ENCODE measurements around the gene ANGPTL2. TPM values are rescaled to one million over a fixed set of nuclear protein-coding genes. Genes with fewer than 3 reads are reported as not detected.

ANGPTL2 gene
- total RNA-seq, 1 donor from 2014 or later = 20.6 TPM

DNA sequence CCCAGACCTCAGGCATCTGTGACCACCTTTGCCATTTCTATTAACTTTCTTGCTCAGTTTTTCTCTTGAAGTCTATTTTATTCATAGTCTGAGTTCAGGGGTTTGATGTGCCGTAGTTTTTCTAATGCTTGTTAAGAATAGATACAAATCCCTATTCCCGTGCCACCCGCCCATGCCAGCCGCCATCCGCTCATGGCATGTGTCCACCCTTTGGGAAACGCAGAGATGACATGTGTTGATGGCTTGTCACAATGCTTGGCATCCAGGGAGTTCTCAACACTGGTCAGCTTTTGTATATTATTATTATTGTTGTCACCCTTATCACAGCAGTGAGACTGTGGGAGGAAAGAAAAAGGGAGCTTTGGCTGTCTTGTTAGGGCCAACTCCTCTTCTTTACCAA lies 17.3 kb upstream of the ANGPTL2 start:
- H3K27me3 Mint-ChIP-seq = no peaks in the 10 kb centered on the region
- no peak for TF ChIP-seq CTCF (conservative IDR thresholded peaks at IDR 0.05)
- peaks cover 11% of the 10 kb centered on the region for H3K4me1 Mint-ChIP-seq (ENCODE audit: unreplicated experiment)
- H3K27ac Mint-ChIP-seq = no peak overlapping the region
- H3K36me3 Mint-ChIP-seq = no peaks in the 10 kb centered on the region
- H3K4me3 Mint-ChIP-seq = no peak overlapping the region
- DNase-seq (ENCODE audit: extremely low spot score, unreplicated experiment) = peak; percentile 54
- no peaks in the 10 kb centered on the region for H3K9me3 Mint-ChIP-seq

DNA sequence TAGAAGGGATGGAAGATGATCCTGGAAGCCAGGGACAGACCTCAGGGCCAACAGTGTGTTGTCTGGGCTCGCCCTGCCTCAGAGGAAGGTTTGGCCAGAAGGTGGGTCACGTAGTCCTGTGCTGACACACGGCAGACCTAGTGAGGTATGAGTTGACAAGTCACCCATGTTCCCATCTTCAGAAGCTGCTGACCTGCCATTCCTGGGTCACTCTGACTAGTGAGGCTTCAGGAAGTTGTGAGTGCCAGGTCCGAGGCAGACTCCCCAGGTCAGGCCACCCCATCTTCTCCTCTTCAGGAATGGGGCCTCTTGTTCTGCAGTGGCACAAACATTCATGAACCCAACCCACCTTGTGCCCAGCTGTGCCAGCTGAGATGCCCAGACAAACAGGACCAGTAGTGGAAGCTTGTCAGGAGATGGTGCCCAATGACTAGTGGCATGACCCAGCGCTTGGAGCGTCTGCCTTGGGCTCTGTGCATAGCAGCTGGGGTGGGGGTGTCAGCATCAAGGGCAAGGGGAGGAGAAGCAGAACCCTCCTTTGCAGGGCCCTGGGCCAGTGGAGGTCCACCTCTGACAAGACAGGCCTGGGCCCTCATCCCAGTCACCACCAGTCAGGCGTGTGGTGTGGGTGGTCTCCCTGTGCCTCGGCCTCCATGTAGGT lies 16.8 kb upstream of the ANGPTL2 start:
- peak; percentile 49 for DNase-seq (ENCODE audit: extremely low spot score, unreplicated experiment)
- H3K36me3 Mint-ChIP-seq = no peaks in the 10 kb centered on the region

DNA sequence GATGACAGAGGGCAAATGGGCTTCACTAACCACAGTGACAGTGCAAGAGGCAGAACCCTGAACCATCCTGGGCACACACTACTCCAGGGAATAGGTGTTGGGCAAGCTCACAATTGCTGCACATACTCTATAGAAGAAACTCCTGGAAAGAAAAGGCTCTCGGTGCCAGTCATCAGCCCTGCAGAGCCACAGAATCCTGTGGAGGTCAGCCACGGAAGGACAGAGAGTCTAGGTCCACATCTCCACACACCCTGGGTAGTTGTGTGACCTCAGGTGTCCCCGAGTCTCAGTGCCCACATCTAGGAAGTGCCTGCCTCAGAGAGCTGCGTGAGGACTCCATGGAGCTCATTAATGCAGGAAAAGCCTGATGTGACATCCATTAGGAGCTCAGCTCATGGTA lies 16.0 kb upstream of the ANGPTL2 start:
- no peak for DNase-seq (ENCODE audit: extremely low spot score, unreplicated experiment)
- Mint-ChIP-seq H3K36me3 (no peaks in the 10 kb centered on the region), H3K9me3 (no peaks in the 10 kb centered on the region), H3K4me3 (no peak overlapping the region), H3K4me1 (ENCODE audit: unreplicated experiment) (peaks cover 19% of the 10 kb centered on the region), H3K27me3 (no peaks in the 10 kb centered on the region), H3K27ac (no peak overlapping the region)
- TF ChIP-seq CTCF (conservative IDR thresholded peaks at IDR 0.05) = no peak

More for the DNA sequence above, 16.8 kb upstream of the ANGPTL2 start:
- no peaks in the 10 kb centered on the region for H3K9me3 Mint-ChIP-seq
- no peak overlapping the region for H3K4me3 Mint-ChIP-seq
- peaks cover 13% of the 10 kb centered on the region for H3K4me1 Mint-ChIP-seq (ENCODE audit: unreplicated experiment)
- H3K27ac Mint-ChIP-seq = no peak overlapping the region
- TF ChIP-seq CTCF (conservative IDR thresholded peaks at IDR 0.05) = no peak
- no peaks in the 10 kb centered on the region for H3K27me3 Mint-ChIP-seq

DNA sequence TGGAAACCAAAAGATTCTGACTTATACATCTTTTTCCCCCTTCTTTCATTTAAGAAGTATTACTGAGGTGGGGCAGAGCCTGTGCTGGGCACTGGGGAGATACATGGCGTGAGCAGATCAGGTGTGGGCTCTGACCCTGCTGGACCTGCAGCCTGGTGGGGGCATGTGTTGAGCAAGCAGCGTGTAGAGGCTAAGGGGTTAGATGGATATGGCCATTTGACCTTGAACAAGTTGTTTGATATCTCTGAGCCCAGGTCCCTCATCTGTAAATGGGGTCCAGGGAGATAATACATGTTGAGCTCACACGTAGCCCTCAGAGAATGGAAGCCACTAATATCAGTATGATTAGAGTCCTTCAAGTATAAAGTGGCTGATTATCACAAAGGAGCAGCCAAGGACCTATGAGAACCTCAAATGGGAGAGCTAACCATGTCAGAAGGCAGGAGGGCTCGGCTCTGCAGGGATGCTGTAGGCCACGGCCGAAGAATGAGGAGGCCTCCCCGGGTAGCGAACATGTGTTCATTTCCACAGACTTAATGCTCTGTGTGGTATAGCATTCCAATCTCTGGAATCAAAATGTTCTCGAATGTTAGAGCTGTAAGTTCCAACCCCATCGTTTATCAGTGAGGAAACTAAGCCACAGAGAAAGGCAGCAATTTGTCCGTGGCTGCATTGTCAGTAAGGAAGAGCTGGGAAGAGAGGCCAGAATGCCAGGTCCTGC lies 15.4 kb upstream of the ANGPTL2 start:
- no peak overlapping the region for H3K27ac Mint-ChIP-seq
- TF ChIP-seq CTCF (conservative IDR thresholded peaks at IDR 0.05) = no peak
- no peak for DNase-seq (ENCODE audit: extremely low spot score, unreplicated experiment)
- H3K4me1 Mint-ChIP-seq (ENCODE audit: unreplicated experiment) = peaks cover 23% of the 10 kb centered on the region
- no peak overlapping the region for H3K4me3 Mint-ChIP-seq
- no peaks in the 10 kb centered on the region for H3K36me3 Mint-ChIP-seq
- no peaks in the 10 kb centered on the region for H3K27me3 Mint-ChIP-seq
- H3K9me3 Mint-ChIP-seq = no peaks in the 10 kb centered on the region

DNA sequence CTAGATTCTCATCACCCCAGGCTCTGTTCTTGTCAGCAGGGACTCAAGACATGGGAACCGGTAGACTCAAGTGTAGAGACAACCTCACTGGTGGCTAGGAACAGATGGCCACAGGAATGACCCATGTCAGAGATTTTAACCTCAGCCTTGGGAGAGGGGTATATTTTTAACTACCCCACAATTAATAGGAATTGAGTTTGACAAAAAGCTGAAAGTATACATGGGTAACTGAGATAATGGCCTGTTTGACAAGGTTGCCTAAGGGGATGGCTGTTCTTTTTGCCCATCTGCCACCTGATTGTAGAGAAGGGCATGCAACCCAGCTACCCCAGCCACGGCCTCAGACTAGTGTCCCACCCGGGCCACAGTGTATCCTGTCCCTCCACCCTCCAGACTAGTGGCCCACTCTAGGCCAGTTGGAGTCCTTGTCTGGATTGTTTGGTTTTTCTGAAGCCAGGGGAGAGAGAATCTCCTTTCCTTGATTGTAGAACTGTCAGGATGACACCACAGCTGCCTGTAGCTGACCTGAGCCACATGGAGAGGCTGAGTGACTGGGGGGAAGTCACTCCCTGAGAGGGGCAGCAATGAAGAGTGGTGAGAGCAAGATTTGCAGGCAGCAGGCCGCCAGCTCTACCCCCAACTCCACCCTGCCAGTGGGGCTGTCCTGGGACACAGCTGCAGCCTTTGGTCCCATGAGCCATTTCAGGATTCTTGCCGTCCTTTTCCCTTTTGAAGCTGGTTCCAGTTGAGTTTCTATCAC lies 14.6 kb upstream of the ANGPTL2 start:
- peaks cover 27% of the 10 kb centered on the region for H3K4me1 Mint-ChIP-seq (ENCODE audit: unreplicated experiment)
- H3K9me3 Mint-ChIP-seq = no peaks in the 10 kb centered on the region
- no peaks in the 10 kb centered on the region for H3K36me3 Mint-ChIP-seq
- TF ChIP-seq CTCF (conservative IDR thresholded peaks at IDR 0.05) = no peak
- H3K4me3 Mint-ChIP-seq = no peak overlapping the region
- no peaks in the 10 kb centered on the region for H3K27me3 Mint-ChIP-seq
- H3K27ac Mint-ChIP-seq = no peak overlapping the region
- peak; percentile 54 for DNase-seq (ENCODE audit: extremely low spot score, unreplicated experiment)
